T-helper 1 cell treated with Interleukin-12 subunit alpha and Interleukin-12 subunit beta and Interleukin-4 antibody, amounts not matched to agents 30 μg/mL and 1 μg/mL, for 36 hours (primary cell): ENCODE data around the gene TFPT.

ENCODE experiments used
- H3K27ac Mint-ChIP-seq: one replicate; pipeline ENCODE4 v1.8.0; 2021; ENCODE audit warnings: mild to moderate bottlenecking, mixed read lengths
- H3K27me3 Mint-ChIP-seq: one replicate; pipeline ENCODE4 v1.8.0; 2021; ENCODE audit warnings: low read depth, mixed read lengths
- H3K36me3 Mint-ChIP-seq: one replicate; pipeline ENCODE4 v1.8.0; 2021; ENCODE audit warnings: low read depth, mixed read lengths
- H3K4me1 Mint-ChIP-seq: one replicate; pipeline ENCODE4 v1.8.0; 2021; ENCODE audit warnings: low read depth, mixed read lengths
- H3K4me3 Mint-ChIP-seq: one replicate; pipeline ENCODE4 v1.8.0; 2021; ENCODE audit warnings: mild to moderate bottlenecking, moderate library complexity, mixed read lengths
- H3K9me3 Mint-ChIP-seq: one replicate; pipeline ENCODE4 v1.8.0; 2021; ENCODE audit warnings: mixed read lengths

The TFPT gene

GRCh38 chr19:54115109-54116063 lies at the start of gene TFPT, which contains the start of gene PRPF31:
Gene TFPT (minus strand): TSS chr19:54115657. CDS start chr19:54115269, 388 bp downstream.
Gene PRPF31 (plus strand): TSS chr19:54115754. CDS start chr19:54118279, 2,525 bp downstream.
- Mint-ChIP-seq H3K4me3 (peak within 1 kb of the TSS; percentile 94), H3K36me3 (peaks cover 27% of the 10 kb centered on the region), H3K27ac (peak within 1 kb of the TSS; percentile 87), H3K9me3 (no peaks in the 10 kb centered on the region), H3K4me1 (peaks cover 19% of the 10 kb centered on the region), H3K27me3 (no peaks in the 10 kb centered on the region)

GRCh38 chr19:54165222-54165621 lies 49.8 kb upstream of the TFPT start:
- Mint-ChIP-seq H3K36me3 (peaks cover 2% of the 10 kb centered on the region), H3K4me1 (peaks cover 24% of the 10 kb centered on the region), H3K27ac (no peak overlapping the region), H3K4me3 (no peak overlapping the region), H3K9me3 (no peaks in the 10 kb centered on the region), H3K27me3 (peaks cover 6% of the 10 kb centered on the region)

- Mint-ChIP-seq H3K4me3 (peak overlapping the region; percentile 79), H3K27me3 (peaks cover 6% of the 10 kb centered on the region)
Measured at GRCh38 chr19:54164369-54165068, 49.1 kb upstream of the TFPT start.

GRCh38 chr19:54162884-54163283 lies 47.4 kb upstream of the TFPT start:
- H3K4me3 Mint-ChIP-seq: peak overlapping the region; percentile 96
- H3K27me3 Mint-ChIP-seq: peaks cover 6% of the 10 kb centered on the region
- H3K9me3 Mint-ChIP-seq: no peaks in the 10 kb centered on the region
- H3K36me3 Mint-ChIP-seq: peaks cover 7% of the 10 kb centered on the region
- H3K4me1 Mint-ChIP-seq: peaks cover 40% of the 10 kb centered on the region
- peak overlapping the region; percentile 91 for H3K27ac Mint-ChIP-seq

More at GRCh38 chr19:54164369-54165068, 49.1 kb upstream of the TFPT start:
- peaks cover 2% of the 10 kb centered on the region for H3K36me3 Mint-ChIP-seq
- peak overlapping the region; percentile 10 for H3K27ac Mint-ChIP-seq
- no peaks in the 10 kb centered on the region for H3K9me3 Mint-ChIP-seq
- H3K4me1 Mint-ChIP-seq: peaks cover 27% of the 10 kb centered on the region

- Mint-ChIP-seq H3K4me3 (peak overlapping the region; percentile 96), H3K27me3 (peaks cover 6% of the 10 kb centered on the region), H3K9me3 (no peaks in the 10 kb centered on the region), H3K27ac (peak overlapping the region; percentile 91), H3K36me3 (peaks cover 7% of the 10 kb centered on the region), H3K4me1 (peaks cover 40% of the 10 kb centered on the region)
Measured at GRCh38 chr19:54162241-54162805, 46.9 kb upstream of the TFPT start.

- peak overlapping the region; percentile 99 for H3K27ac Mint-ChIP-seq
- H3K36me3 Mint-ChIP-seq: peaks cover 13% of the 10 kb centered on the region
- peaks cover 5% of the 10 kb centered on the region for H3K27me3 Mint-ChIP-seq
- peaks cover 44% of the 10 kb centered on the region for H3K4me1 Mint-ChIP-seq
- H3K9me3 Mint-ChIP-seq: no peaks in the 10 kb centered on the region
- H3K4me3 Mint-ChIP-seq: peak overlapping the region; percentile 99
Measured at GRCh38 chr19:54160854-54161253, 45.4 kb upstream of the TFPT start.

- no peaks in the 10 kb centered on the region for H3K9me3 Mint-ChIP-seq
- peaks cover 13% of the 10 kb centered on the region for H3K36me3 Mint-ChIP-seq
- H3K4me1 Mint-ChIP-seq: peaks cover 44% of the 10 kb centered on the region
- H3K27ac Mint-ChIP-seq: peak overlapping the region; percentile 99
- H3K27me3 Mint-ChIP-seq: no peaks in the 10 kb centered on the region
- H3K4me3 Mint-ChIP-seq: peak overlapping the region; percentile 99
Measured at GRCh38 chr19:54160182-54160811, 44.8 kb upstream of the TFPT start.

GRCh38 chr19:54159352-54160181 lies 44.1 kb upstream of the TFPT start, which contains the start of gene LENG1:
Gene LENG1 (minus strand): TSS chr19:54159721. CDS start chr19:54159695, 26 bp downstream.
- Mint-ChIP-seq H3K4me1 (peaks cover 48% of the 10 kb centered on the region), H3K4me3 (peak within 1 kb of the TSS; percentile 99), H3K27me3 (no peaks in the 10 kb centered on the region)

GRCh38 chr19:54158812-54159351 lies 43.4 kb upstream of the TFPT start:
- Mint-ChIP-seq H3K4me1 (peaks cover 50% of the 10 kb centered on the region), H3K27ac (peak overlapping the region; percentile 99), H3K4me3 (peak overlapping the region; percentile 99), H3K27me3 (no peaks in the 10 kb centered on the region), H3K9me3 (no peaks in the 10 kb centered on the region), H3K36me3 (peaks cover 24% of the 10 kb centered on the region)

More at GRCh38 chr19:54159352-54160181, 44.1 kb upstream of the TFPT start, which contains the start of gene LENG1:
- peaks cover 19% of the 10 kb centered on the region for H3K36me3 Mint-ChIP-seq
- H3K9me3 Mint-ChIP-seq: no peaks in the 10 kb centered on the region
- peak within 1 kb of the TSS; percentile 99 for H3K27ac Mint-ChIP-seq

GRCh38 chr19:54156953-54157352 lies 41.5 kb upstream of the TFPT start:
- no peaks in the 10 kb centered on the region for H3K27me3 Mint-ChIP-seq
- peaks cover 31% of the 10 kb centered on the region for H3K36me3 Mint-ChIP-seq
- peaks cover 46% of the 10 kb centered on the region for H3K4me1 Mint-ChIP-seq
- peak overlapping the region; percentile 5 for H3K27ac Mint-ChIP-seq
- H3K9me3 Mint-ChIP-seq: no peaks in the 10 kb centered on the region
- H3K4me3 Mint-ChIP-seq: peak overlapping the region; percentile 43

GRCh38 chr19:54156490-54156889 lies 41.0 kb upstream of the TFPT start:
- no peaks in the 10 kb centered on the region for H3K9me3 Mint-ChIP-seq
- H3K4me1 Mint-ChIP-seq: peaks cover 43% of the 10 kb centered on the region
- H3K27ac Mint-ChIP-seq: no peak overlapping the region
- H3K4me3 Mint-ChIP-seq: no peak overlapping the region
- H3K27me3 Mint-ChIP-seq: no peaks in the 10 kb centered on the region
- peaks cover 31% of the 10 kb centered on the region for H3K36me3 Mint-ChIP-seq

- no peaks in the 10 kb centered on the region for H3K9me3 Mint-ChIP-seq
- H3K27me3 Mint-ChIP-seq: no peaks in the 10 kb centered on the region
- H3K4me1 Mint-ChIP-seq: peaks cover 40% of the 10 kb centered on the region
- no peak overlapping the region for H3K4me3 Mint-ChIP-seq
- no peak overlapping the region for H3K27ac Mint-ChIP-seq
- H3K36me3 Mint-ChIP-seq: peaks cover 36% of the 10 kb centered on the region
Measured at GRCh38 chr19:54155694-54156093, 40.2 kb upstream of the TFPT start.
